SU-DHL-6 (cell line): Measurements from ENCODE around the gene ARHGEF17.

Source experiments
- CTCF ChIP-seq: fragments of 200-600 bp; sonication (generic); IDR thresholded peaks from one replicate; pipeline ENCODE4 v1.5.1; 2017; ENCODE audit warnings: antibody characterized with exemption, mild to moderate bottlenecking, low read length, moderate library complexity; ENCODE audit not compliant: insufficient read depth, poor library complexity, severe bottlenecking
- EZH2phosphoT487 ChIP-seq: fragments of 200-600 bp; sonication (generic), shearing (Covaris generic); conservative IDR thresholded peaks from 2 replicates; pipeline ENCODE4 v1.6.1; 2018; ENCODE audit warnings: mild to moderate bottlenecking, antibody characterized with exemption, low read length, moderate library complexity, mixed read lengths

DNA sequence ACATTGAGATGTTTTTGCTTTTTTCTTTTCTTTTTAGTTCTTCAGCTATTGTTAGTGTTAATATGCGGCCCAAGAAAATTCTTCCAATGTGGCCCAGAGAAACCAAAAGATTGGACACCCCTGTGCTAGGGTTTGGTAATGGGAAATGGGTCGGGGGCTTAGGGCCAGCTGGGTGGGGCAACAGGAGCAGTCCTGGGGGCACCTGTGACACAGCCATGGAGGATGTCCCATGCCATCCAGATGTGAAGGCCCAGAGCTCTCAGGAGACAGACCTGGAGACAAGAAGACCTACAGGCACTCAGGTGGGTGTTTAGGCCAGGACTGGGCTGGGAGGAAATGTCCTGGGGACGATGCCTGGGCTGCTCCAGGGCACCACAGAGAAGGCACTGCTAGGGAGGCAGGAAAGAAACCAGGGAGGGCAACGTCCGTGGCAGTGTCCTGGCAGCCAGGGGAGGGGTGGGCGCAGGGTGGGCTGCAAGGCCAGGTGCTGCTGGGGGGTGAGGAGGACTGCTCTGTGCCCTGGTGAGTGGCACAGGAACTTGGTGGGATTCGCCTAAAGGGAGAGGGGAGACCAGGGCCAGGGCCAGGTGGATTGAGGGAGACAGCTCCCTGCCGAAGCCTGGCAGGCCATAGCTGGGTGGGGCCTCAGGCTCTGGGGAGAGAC, 89.5 kb downstream of the ARHGEF17 start:
- TF ChIP-seq CTCF (no peak), EZH2phosphoT487 (no peak)
